Neuronal stem cell (in vitro differentiated cells): Measurements from ENCODE around the gene CD34.

Experiments used
- DNase-seq: peaks from one replicate; pipeline ENCODE4 v3.0.0-alpha.2; 2013; ENCODE audit warnings: low spot score
- H2AFZ ChIP-seq: one replicate; pipeline ENCODE4 v1.6.1; 2013; ENCODE audit warnings: mild to moderate bottlenecking, low read length, inconsistent platforms
- H2AK5ac ChIP-seq: 2 replicates; pipeline ENCODE4 v1.6.1; 2013; ENCODE audit warnings: low read depth, mild to moderate bottlenecking, inconsistent platforms, low read length, moderate library complexity, mixed read lengths
- H2BK120ac ChIP-seq: 2 replicates; pipeline ENCODE4 v1.6.1; 2013; ENCODE audit warnings: low read depth, mild to moderate bottlenecking, inconsistent platforms, low read length, moderate library complexity, mixed read lengths
- H2BK12ac ChIP-seq: one replicate; pipeline ENCODE4 v1.6.1; 2013; ENCODE audit warnings: low read length, inconsistent platforms
- H2BK15ac ChIP-seq: 2 replicates; pipeline ENCODE4 v1.6.1; 2013; ENCODE audit warnings: mild to moderate bottlenecking, low read length, inconsistent platforms, mixed read lengths
- H2BK5ac ChIP-seq: one replicate; pipeline ENCODE4 v1.6.1; 2013; ENCODE audit warnings: inconsistent platforms, mild to moderate bottlenecking, low read length, moderate library complexity
- H3K14ac ChIP-seq: one replicate; pipeline ENCODE4 v1.6.1; 2013; ENCODE audit warnings: low read length, inconsistent platforms
- H3K18ac ChIP-seq: 2 replicates; pipeline ENCODE4 v1.6.1; 2013; ENCODE audit warnings: low read length, inconsistent platforms
- H3K23ac ChIP-seq: 2 replicates; pipeline ENCODE4 v1.6.1; 2013; ENCODE audit warnings: low read depth, mild to moderate bottlenecking, mixed read lengths, low read length, inconsistent platforms; ENCODE audit not compliant: poor library complexity
- H3K27ac ChIP-seq: replicated peaks from 3 replicates; pipeline ENCODE4 v1.5.1; 2013; ENCODE audit warnings: low read length, inconsistent platforms
- H3K27me3 ChIP-seq, 3 experiments: 2 replicates each; pipeline ENCODE4 v1.6.1; 2013; ENCODE audit warnings: low read length in 3 of 3, mild to moderate bottlenecking in 2 of 3, inconsistent platforms in 1 of 3, low read depth in 1 of 3, mixed read lengths in 1 of 3, moderate library complexity in 1 of 3; ENCODE audit not compliant: control insufficient read depth in 3 of 3, insufficient read depth in 3 of 3
- H3K36me3 ChIP-seq, 2 donors: replicated peaks in 1 of 2; 2 replicates each; pipeline ENCODE4 v1.6.1; 2013; ENCODE audit warnings: low read length in 2 of 2; ENCODE audit not compliant: control insufficient read depth in 2 of 2, insufficient read depth in 2 of 2
- H3K4ac ChIP-seq: 2 replicates; pipeline ENCODE4 v1.6.1; 2013; ENCODE audit warnings: inconsistent platforms, mild to moderate bottlenecking, low read length, moderate library complexity
- H3K4me1 ChIP-seq, 2 donors: 1 replicate in 1 of 2; 2 replicates in 1 of 2; pipeline ENCODE4 v1.6.1; 2013; ENCODE audit warnings: low read length in 2 of 2, low read depth in 1 of 2; ENCODE audit not compliant: control insufficient read depth in 2 of 2, insufficient read depth in 1 of 2
- H3K4me2 ChIP-seq: one replicate; pipeline ENCODE4 v1.6.1; 2013; ENCODE audit warnings: mild to moderate bottlenecking, low read length, inconsistent platforms; ENCODE audit not compliant: insufficient read depth, poor library complexity, severe bottlenecking
- H3K4me3 ChIP-seq, 2 donors: 2 replicates each; pipeline ENCODE4 v1.5.1; 2013; ENCODE audit warnings: low read length in 2 of 2, mild to moderate bottlenecking in 2 of 2, inconsistent platforms in 1 of 2, moderate library complexity in 1 of 2
- H3K79me1 ChIP-seq: one replicate; pipeline ENCODE4 v1.6.1; 2013; ENCODE audit warnings: low read depth, mild to moderate bottlenecking, inconsistent platforms, low read length, moderate library complexity
- H3K9ac ChIP-seq: one replicate; pipeline ENCODE4 v1.6.1; 2013; ENCODE audit warnings: mild to moderate bottlenecking, low read depth, low read length, inconsistent platforms; ENCODE audit not compliant: poor library complexity
- H3K9me3 ChIP-seq, 2 donors: replicated peaks in 1 of 2; 2 replicates each; pipeline versions ENCODE3 to v1.6.1; 2013; ENCODE audit warnings: low read length in 2 of 2, mild to moderate bottlenecking in 2 of 2, inconsistent platforms in 1 of 2, low read depth in 1 of 2, mixed read lengths in 1 of 2, moderate library complexity in 1 of 2; ENCODE audit not compliant: control insufficient read depth in 2 of 2, insufficient read depth in 1 of 2
- H4K8ac ChIP-seq: one replicate; pipeline ENCODE4 v1.6.1; 2013; ENCODE audit warnings: low read depth, mild to moderate bottlenecking, inconsistent platforms, low read length, moderate library complexity
- H4K91ac ChIP-seq: one replicate; pipeline ENCODE4 v1.6.1; 2013; ENCODE audit warnings: low read length, low read depth, mild to moderate bottlenecking, inconsistent platforms; ENCODE audit not compliant: poor library complexity
- WGBS, 2 donors: extraction: QIAGEN DNeasy Blood & Tissue Kit; methylation state at CpG; one replicate each; pipeline ENCODE4 v1.1.7; 2013; ENCODE audit warnings: missing lambda C conversion rate in 2 of 2, mixed read lengths in 1 of 2; ENCODE audit not compliant: insufficient read length in 2 of 2, insufficient replicate concordance in 1 of 2; ENCODE audit errors: extremely low coverage in 2 of 2; 5-methylcytosine and 5-hydroxymethylcytosine counted together

CD34 gene

DNA sequence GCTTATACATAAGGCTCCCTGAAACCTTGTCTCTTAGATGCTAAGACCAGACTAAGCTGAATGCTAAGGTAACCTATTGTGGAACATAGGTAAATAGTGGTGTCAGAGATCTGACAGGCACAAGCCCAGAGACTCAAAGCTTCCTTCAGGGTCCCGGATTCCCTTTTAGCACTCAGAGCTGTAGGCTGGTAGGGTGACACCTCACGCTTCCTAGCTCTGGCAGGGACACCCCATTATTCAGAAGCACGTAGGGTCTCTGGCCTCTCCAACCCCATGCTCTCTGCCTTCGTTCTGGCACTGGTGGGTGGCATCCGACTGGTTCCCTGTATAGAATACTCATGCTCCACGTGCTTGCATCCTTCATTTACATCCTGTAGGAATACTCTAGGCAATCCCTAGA, 68.4 kb downstream of the CD34 start:
- no peak overlapping the region for H3K4me3 ChIP-seq
- no peaks in the 10 kb centered on the region for H3K27me3 ChIP-seq
- no peak overlapping the region for H3K4ac ChIP-seq
- peaks cover 0 to 7% of the 10 kb centered on the region in 2 donors for H3K9me3 ChIP-seq
- no peak overlapping the region for H2BK12ac ChIP-seq
- no peak overlapping the region for H3K9ac ChIP-seq
- H4K91ac ChIP-seq: no peak overlapping the region
- H2BK120ac ChIP-seq: no peak overlapping the region
- no peak overlapping the region for H2BK15ac ChIP-seq
- no peak for DNase-seq
- H3K36me3 ChIP-seq: peaks cover 0 to 80% of the 10 kb centered on the region in 2 donors
- WGBS, 2 donors: no CpG with 5 or more reads among the region's 6 CpGs
- peaks cover 3 to 4% of the 10 kb centered on the region in 2 donors for H3K4me1 ChIP-seq
- H3K23ac ChIP-seq: no peak overlapping the region
- no peak overlapping the region for H2AK5ac ChIP-seq
- H3K79me1 ChIP-seq: no peaks in the 10 kb centered on the region
- H3K27ac ChIP-seq: no peak overlapping the region
- no peak overlapping the region for H3K14ac ChIP-seq
- no peak overlapping the region for H3K4me2 ChIP-seq
- no peak overlapping the region for H2AFZ ChIP-seq
- no peak overlapping the region for H2BK5ac ChIP-seq
- no peak overlapping the region for H4K8ac ChIP-seq
- H3K18ac ChIP-seq: no peak overlapping the region

DNA sequence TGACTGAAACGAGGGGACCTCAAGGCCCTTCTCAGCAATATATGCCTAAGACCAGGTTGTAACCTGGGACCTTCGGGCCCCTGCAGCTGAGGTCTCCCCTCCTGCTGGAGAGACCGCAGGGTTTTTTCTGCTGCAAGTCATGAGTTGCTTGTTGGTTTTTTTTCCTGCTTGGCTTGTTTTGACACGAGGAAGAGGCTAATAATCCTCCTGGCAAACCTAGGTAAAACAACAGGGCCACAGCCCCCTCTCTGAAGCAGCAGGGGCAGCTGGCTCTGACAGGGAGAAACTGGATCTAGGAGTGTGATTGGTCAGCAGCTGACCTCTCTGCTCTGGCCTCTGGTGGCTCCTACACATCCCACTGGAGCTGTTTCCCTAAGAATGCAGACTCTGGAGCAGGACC, 69.0 kb downstream of the CD34 start:
- Histone ChIP-seq H3K27me3 (no peaks in the 10 kb centered on the region), H3K18ac (no peak overlapping the region), H3K9ac (peak overlapping the region; percentile 63), H4K8ac (no peak overlapping the region), H2AK5ac (no peak overlapping the region), H3K23ac (no peak overlapping the region), H3K36me3 (peaks cover 0 to 82% of the 10 kb centered on the region in 2 donors), H3K4ac (no peak overlapping the region), H2BK15ac (no peak overlapping the region), H2BK120ac (no peak overlapping the region), H3K14ac (no peak overlapping the region), H3K4me3 (no peak overlapping the region), H2BK5ac (no peak overlapping the region), H3K79me1 (no peaks in the 10 kb centered on the region), H3K9me3 (peaks cover 0 to 7% of the 10 kb centered on the region in 2 donors), H3K27ac (no peak overlapping the region), H2BK12ac (no peak overlapping the region), H4K91ac (no peak overlapping the region), H3K4me1 (peaks cover 3 to 4% of the 10 kb centered on the region in 2 donors), H3K4me2 (no peak overlapping the region), H2AFZ (no peak overlapping the region)
- no peak for DNase-seq
- WGBS, 2 donors: no CpG with 5 or more reads among the region's 4 CpGs

DNA sequence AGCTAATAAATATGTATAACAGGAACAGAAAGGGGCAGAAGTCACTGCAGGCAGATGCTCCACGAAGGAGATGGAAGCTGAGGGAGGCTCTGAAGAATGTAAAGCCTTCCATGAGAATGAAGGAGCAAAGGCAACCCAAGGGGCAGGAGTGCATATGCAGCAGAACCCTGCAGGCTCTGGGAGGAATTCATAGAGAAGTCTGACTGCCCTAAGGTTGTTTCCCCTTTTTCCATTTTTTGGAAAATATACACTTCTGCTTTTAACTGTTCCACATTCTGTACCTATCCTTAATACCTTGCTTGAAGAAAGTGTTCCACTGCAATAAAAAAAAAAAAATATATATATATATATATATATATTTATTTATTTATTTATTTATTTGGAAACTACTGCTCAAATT, 69.6 kb downstream of the CD34 start:
- peaks cover 3 to 4% of the 10 kb centered on the region in 2 donors for H3K4me1 ChIP-seq
- H2BK15ac ChIP-seq: no peak overlapping the region
- H3K4me3 ChIP-seq: no peak overlapping the region
- no peak overlapping the region for H3K9ac ChIP-seq
- H3K4ac ChIP-seq: no peak overlapping the region
- H2BK12ac ChIP-seq: no peak overlapping the region
- no peak overlapping the region for H2AFZ ChIP-seq
- no peak overlapping the region for H3K23ac ChIP-seq
- no peak overlapping the region for H4K91ac ChIP-seq
- no peak overlapping the region for H3K14ac ChIP-seq
- WGBS, 2 donors: no CpG with 5 or more reads among the region's 1 CpG
- peaks cover 0 to 86% of the 10 kb centered on the region in 2 donors for H3K36me3 ChIP-seq
- no peak overlapping the region for H2AK5ac ChIP-seq
- H3K9me3 ChIP-seq: peaks cover 0 to 7% of the 10 kb centered on the region in 2 donors
- H2BK120ac ChIP-seq: no peak overlapping the region
- H4K8ac ChIP-seq: no peak overlapping the region
- no peak overlapping the region for H3K27ac ChIP-seq
- no peak overlapping the region for H3K4me2 ChIP-seq
- H2BK5ac ChIP-seq: no peak overlapping the region
- no peak overlapping the region for H3K18ac ChIP-seq
- no peak for DNase-seq
- H3K79me1 ChIP-seq: no peaks in the 10 kb centered on the region
- H3K27me3 ChIP-seq: no peaks in the 10 kb centered on the region

DNA sequence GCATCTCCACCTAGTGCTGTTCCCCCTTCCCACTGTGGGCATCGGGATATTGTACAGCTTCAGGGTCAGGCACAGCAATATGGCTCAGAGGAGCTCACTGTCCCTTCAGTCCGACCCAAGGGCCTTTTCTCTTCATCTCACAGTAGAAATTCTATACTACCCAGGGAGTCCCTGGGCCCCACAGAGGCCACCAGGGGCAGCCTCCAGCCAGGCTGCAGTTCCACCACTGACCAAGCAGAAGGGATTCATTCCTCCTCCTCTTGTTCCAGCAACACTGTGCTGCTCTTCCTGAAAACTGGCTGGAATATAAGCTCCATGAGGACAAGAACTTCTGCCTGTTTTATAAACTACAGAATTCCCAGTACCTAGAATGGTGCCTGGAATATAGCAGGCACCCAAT, 70.5 kb downstream of the CD34 start:
- Histone ChIP-seq H3K9me3 (peaks cover 0 to 7% of the 10 kb centered on the region in 2 donors), H3K4me3 (no peak overlapping the region), H3K9ac (peak overlapping the region; percentile 26), H3K14ac (no peak overlapping the region), H2BK120ac (no peak overlapping the region), H2BK5ac (no peak overlapping the region), H3K27ac (no peak overlapping the region), H3K36me3 (peaks cover 0 to 88% of the 10 kb centered on the region in 2 donors), H3K4ac (no peak overlapping the region), H4K8ac (no peak overlapping the region), H2BK15ac (no peak overlapping the region), H3K23ac (peak overlapping the region; percentile 52), H3K4me2 (no peak overlapping the region), H2AK5ac (no peak overlapping the region), H3K27me3 (no peaks in the 10 kb centered on the region), H3K79me1 (no peaks in the 10 kb centered on the region), H2AFZ (no peak overlapping the region), H3K18ac (peak overlapping the region; percentile 24), H4K91ac (no peak overlapping the region), H3K4me1 (peaks cover 3 to 4% of the 10 kb centered on the region in 2 donors), H2BK12ac (no peak overlapping the region)
- no peak for DNase-seq
- WGBS, 2 donors: no CpG with 5 or more reads among the region's 2 CpGs
